Endothelial cell of umbilical vein (primary cell): ENCODE measurements around the gene TEX11. TPM values are rescaled to one million over a fixed set of nuclear protein-coding genes. Genes with fewer than 3 reads are reported as not detected.

ENCODE experiments used
- BruUV-seq: library from RNA; stranded (reverse); fragments of 400-500 nt; replicated peaks from 2 replicates; lab custom pipeline; 2021; lab: Mats Ljungman, UMichigan
- CTCF ChIA-PET: fragments of 300-600, 350-600 bp; sonication (Branson Sonifier 250); formaldehyde crosslinking; loops from one replicate; lab custom pipeline; 2021; ENCODE audit warnings: antibody characterized with exemption, inconsistent platforms; lab: Charles Lee
- POLR2A ChIA-PET: fragments of 300-600, 350-600 bp; sonication (Branson Sonifier 250); formaldehyde crosslinking; loops from one replicate; lab custom pipeline; 2021; ENCODE audit warnings: antibody characterized with exemption, inconsistent platforms; lab: Charles Lee
- DNase-seq: peaks from one replicate; pipeline ENCODE4 v3.0.0-alpha.2; 2011; ENCODE audit warnings: low read depth, low spot score
- FAIRE-seq: peaks from 2 replicates; lab custom pipeline; 2011; peaks lifted over from hg19 to GRCh38; lab: Jason Lieb, UNC
- H2AFZ ChIP-seq: 2 replicates; pipeline ENCODE4 v1.6.0; 2012; ENCODE audit warnings: low read depth, low read length, control low read depth, inconsistent platforms
- H3K27ac ChIP-seq: 2 replicates; pipeline ENCODE4 v1.5.1; 2011; ENCODE audit warnings: low read depth, mild to moderate bottlenecking, control low read depth, low read length, moderate library complexity; ENCODE audit not compliant: insufficient read depth
- H3K27me3 ChIP-seq, 2 experiments: 2 replicates each; pipeline versions ENCODE4 v1.6.0 to v1.6.1; 2011; ENCODE audit warnings: low read length in 2 of 2, mixed read lengths in 1 of 2; ENCODE audit not compliant: control insufficient read depth in 2 of 2, insufficient read depth in 2 of 2
- H3K36me3 ChIP-seq, 2 experiments: 2 replicates in 1 of 2; 3 replicates in 1 of 2; pipeline ENCODE4 v1.5.1; 2011; ENCODE audit warnings: low read length in 2 of 2, mild to moderate bottlenecking in 1 of 2, moderate library complexity in 1 of 2; ENCODE audit not compliant: control insufficient read depth in 2 of 2, insufficient read depth in 2 of 2; ENCODE audit errors: extremely low read depth in 1 of 2
- H3K4me1 ChIP-seq: 3 replicates; pipeline ENCODE4 v1.5.1; 2011; ENCODE audit warnings: mild to moderate bottlenecking, low read length; ENCODE audit not compliant: control insufficient read depth, insufficient read depth; ENCODE audit errors: extremely low read depth
- H3K4me2 ChIP-seq: 2 replicates; pipeline ENCODE4 v1.6.1; 2011; ENCODE audit warnings: low read length, control low read depth, mixed read lengths; ENCODE audit not compliant: insufficient read depth
- H3K4me3 ChIP-seq, 3 experiments: fragments of 200-600 bp in 1 of 3; sonication (generic), shearing (Covaris generic) in 1 of 3; replicated peaks in 1 of 3; 2 replicates each; pipeline ENCODE4 v1.5.1; 2011 to 2016; ENCODE audit warnings: control low read depth in 3 of 3, low read length in 3 of 3, mild to moderate bottlenecking in 2 of 3, inconsistent platforms in 1 of 3, low read depth in 1 of 3, moderate library complexity in 1 of 3; ENCODE audit not compliant: insufficient read depth in 1 of 3
- H3K79me2 ChIP-seq: 2 replicates; pipeline ENCODE4 v1.6.0; 2012; ENCODE audit warnings: low read length, inconsistent platforms; ENCODE audit not compliant: control insufficient read depth, insufficient read depth
- H3K9ac ChIP-seq: replicated peaks from 2 replicates; pipeline ENCODE3; 2011; ENCODE audit warnings: low read length, control low read depth; ENCODE audit not compliant: insufficient read depth; ENCODE audit errors: extremely low read depth
- H3K9me1 ChIP-seq: replicated peaks from 3 replicates; pipeline ENCODE4 v1.6.0; 2011; ENCODE audit warnings: mild to moderate bottlenecking, low read length; ENCODE audit not compliant: control insufficient read depth, insufficient read depth; ENCODE audit errors: extremely low read depth
- H3K9me3 ChIP-seq: replicated peaks from 2 replicates; pipeline ENCODE4 v1.5.1; 2012; ENCODE audit warnings: low read length, inconsistent platforms; ENCODE audit not compliant: control insufficient read depth, insufficient read depth
- H4K20me1 ChIP-seq: replicated peaks from 2 replicates; pipeline ENCODE3; 2011; ENCODE audit warnings: mild to moderate bottlenecking, low read length; ENCODE audit not compliant: control insufficient read depth, insufficient read depth; ENCODE audit errors: extremely low read depth
- EZH2 ChIP-seq: IDR thresholded peaks from 2 replicates; pipeline ENCODE4 v1.6.1; 2012; ENCODE audit warnings: borderline replicate concordance, low read depth, mild to moderate bottlenecking, moderate library complexity, low read length, inconsistent platforms; ENCODE audit not compliant: severe bottlenecking
- FOS ChIP-seq: IDR thresholded peaks from 2 replicates; pipeline ENCODE4 v1.6.1; 2011; ENCODE audit warnings: mild to moderate bottlenecking, low read length, moderate library complexity, borderline replicate concordance; ENCODE audit not compliant: insufficient read depth
- GATA2 ChIP-seq: IDR thresholded peaks from 2 replicates; pipeline ENCODE4 v1.7.0; 2011; ENCODE audit warnings: low read depth, mild to moderate bottlenecking, moderate library complexity, mixed read lengths, low read length; ENCODE audit not compliant: insufficient read length, insufficient read depth
- JUN ChIP-seq: IDR thresholded peaks from 2 replicates; pipeline ENCODE4 v1.6.1; 2011; ENCODE audit warnings: borderline replicate concordance, low read depth; ENCODE audit not compliant: insufficient read length, insufficient read depth
- MYC ChIP-seq: IDR thresholded peaks from one replicate; pipeline ENCODE4 v1.6.1; 2011; ENCODE audit warnings: mild to moderate bottlenecking, low read depth, low read length
- POLR2A ChIP-seq: IDR thresholded peaks from 2 replicates; pipeline ENCODE4 v1.6.1; 2012; ENCODE audit warnings: low read depth, mild to moderate bottlenecking, control low read depth, low read length
- POLR2AphosphoS5 ChIP-seq: IDR thresholded peaks from 2 replicates; pipeline ENCODE4 v1.6.1; 2012; ENCODE audit warnings: low read depth, mild to moderate bottlenecking, control low read depth, low read length, moderate library complexity; ENCODE audit not compliant: insufficient read depth
- dilution Hi-C: fragments of 300-500 bp; cut with MboI; formaldehyde crosslinking; loops from one replicate; pipeline ENCODE4 v1.15.0; 2019; ENCODE audit warnings: low sequenced_read_pairs; ENCODE audit not compliant: extremely low pct_ligation_motif_present
- intact Hi-C: fragments of 100-400 bp; cut with micrococcal nuclease; formaldehyde crosslinking; loops from one replicate; pipeline ENCODE4 v1.10.0; 2022
- polyA plus RNA-seq, 4 experiments: library from polyadenylated mRNA; depleted of rRNA in 3 of 4; stranded (reverse) in 3 of 4; unstranded in 1 of 4; fragments of >200 nt; gene quantifications; 2 replicates each; pipeline versions ENCODE4 v1.2.1 to v1.2.3, GENCODE V29; 2011 to 2012; ENCODE audit warnings: missing spikeins in 1 of 4
- total RNA-seq: library from RNA; stranded (reverse); gene quantifications from 2 replicates; pipeline ENCODE4 v1.2.3, GENCODE V29; 2021
- TF ChIP-seq, protein P1 (sequence below): IDR thresholded peaks from 2 replicates; pipeline ENCODE4 v1.6.1; 2011; ENCODE audit not compliant: insufficient read depth, insufficient read length
- TF ChIP-seq, protein P2 (sequence below), 2 donors: IDR thresholded peaks; 1 replicate in 1 of 2; 2 replicates in 1 of 2; pipeline ENCODE4 v1.5.1; 2011; ENCODE audit warnings: low read length in 2 of 2, mild to moderate bottlenecking in 2 of 2, moderate library complexity in 2 of 2, control low read depth in 1 of 2, inconsistent platforms in 1 of 2, low read depth in 1 of 2; ENCODE audit not compliant: insufficient read depth in 1 of 2; ENCODE audit errors: extremely low read depth in 1 of 2

The TEX11 gene
- total and polyA plus RNA-seq, 2 donors (not counting 3 experiments of a cell fraction or from before 2014, with no cell fraction given): not detected

DNA sequence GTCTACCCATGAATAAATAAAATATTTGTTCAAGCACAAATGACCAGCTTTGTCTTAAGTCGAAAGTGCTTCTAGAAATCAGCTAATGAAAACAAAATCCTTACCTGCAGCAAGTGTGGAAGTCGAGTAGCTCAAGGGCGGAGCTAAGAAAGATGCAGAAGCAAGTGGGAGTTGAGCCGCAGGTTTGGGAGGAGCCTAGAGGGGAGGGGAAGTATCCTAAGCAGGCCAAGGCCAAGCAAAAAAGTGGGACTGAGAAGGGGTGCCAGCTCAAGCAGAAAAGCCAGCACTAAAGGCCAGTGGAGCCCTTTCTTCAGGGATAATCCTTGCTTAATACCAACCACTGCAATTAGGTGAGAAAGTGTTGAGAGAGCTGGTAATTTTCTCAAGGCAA lies 403.1 kb downstream of the TEX11 start:
- POLR2A ChIA-PET: no interaction called here
- H3K9ac ChIP-seq: no peak overlapping the region
- H3K4me3 ChIP-seq: no peak overlapping the region
- H3K4me1 ChIP-seq: peaks cover 15% of the 10 kb centered on the region
- no peaks in the 10 kb centered on the region for H3K79me2 ChIP-seq
- H3K36me3 ChIP-seq: no peaks in the 10 kb centered on the region
- dilution Hi-C loops (no loop called here), intact Hi-C loops (no loop called here)
- no peak for TF ChIP-seq FOS
- TF ChIP-seq, protein P1, sequence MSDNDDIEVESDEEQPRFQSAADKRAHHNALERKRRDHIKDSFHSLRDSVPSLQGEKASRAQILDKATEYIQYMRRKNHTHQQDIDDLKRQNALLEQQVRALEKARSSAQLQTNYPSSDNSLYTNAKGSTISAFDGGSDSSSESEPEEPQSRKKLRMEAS: no peak
- TF ChIP-seq GATA2: no peak
- TF ChIP-seq, protein P2, sequence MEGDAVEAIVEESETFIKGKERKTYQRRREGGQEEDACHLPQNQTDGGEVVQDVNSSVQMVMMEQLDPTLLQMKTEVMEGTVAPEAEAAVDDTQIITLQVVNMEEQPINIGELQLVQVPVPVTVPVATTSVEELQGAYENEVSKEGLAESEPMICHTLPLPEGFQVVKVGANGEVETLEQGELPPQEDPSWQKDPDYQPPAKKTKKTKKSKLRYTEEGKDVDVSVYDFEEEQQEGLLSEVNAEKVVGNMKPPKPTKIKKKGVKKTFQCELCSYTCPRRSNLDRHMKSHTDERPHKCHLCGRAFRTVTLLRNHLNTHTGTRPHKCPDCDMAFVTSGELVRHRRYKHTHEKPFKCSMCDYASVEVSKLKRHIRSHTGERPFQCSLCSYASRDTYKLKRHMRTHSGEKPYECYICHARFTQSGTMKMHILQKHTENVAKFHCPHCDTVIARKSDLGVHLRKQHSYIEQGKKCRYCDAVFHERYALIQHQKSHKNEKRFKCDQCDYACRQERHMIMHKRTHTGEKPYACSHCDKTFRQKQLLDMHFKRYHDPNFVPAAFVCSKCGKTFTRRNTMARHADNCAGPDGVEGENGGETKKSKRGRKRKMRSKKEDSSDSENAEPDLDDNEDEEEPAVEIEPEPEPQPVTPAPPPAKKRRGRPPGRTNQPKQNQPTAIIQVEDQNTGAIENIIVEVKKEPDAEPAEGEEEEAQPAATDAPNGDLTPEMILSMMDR (IDR thresholded peaks at IDR 0.05; ENCODE audit: extremely low read depth in 1 of 2, insufficient read depth in 1 of 2, low read depth in 1 of 2, low read length in 2 of 2): no peak
- TF ChIP-seq MYC: no peak
- no peak for TF ChIP-seq JUN
- no peak for TF ChIP-seq EZH2
- TF ChIP-seq POLR2AphosphoS5: no peak
- TF ChIP-seq POLR2A: no peak
- H3K9me1 ChIP-seq: no peaks in the 10 kb centered on the region
- no peak for DNase-seq
- BruUV-seq: no TSS peak
- H4K20me1 ChIP-seq: no peaks in the 10 kb centered on the region
- no peak overlapping the region for H3K4me2 ChIP-seq
- no peak overlapping the region for H2AFZ ChIP-seq
- no peak overlapping the region for H3K27ac ChIP-seq
- no peak for FAIRE-seq
- H3K9me3 ChIP-seq: no peaks in the 10 kb centered on the region
- CTCF ChIA-PET: interaction anchor here (1.4 kb wide), 1 partner anchor 53 kb away, joined by 3 read pairs; no protein-coding TSS in a partner anchor
- no peaks in the 10 kb centered on the region for H3K27me3 ChIP-seq
